HG02798 (cell line): ENCODE data around the gene RNF152.
A peak's percentile ranks its signal among the peaks of the same experiment; 100 is the strongest.

Source experiments
- ATAC-seq: cut with Tn5 transposase; IDR thresholded peaks from one replicate; pipeline ENCODE4 v1.9.1; 2021; ENCODE audit warnings: mild to moderate bottlenecking; ENCODE audit not compliant: unreplicated experiment, poor library complexity

RNF152 gene

GRCh38 chr18:61892683-61893308 is at the start of gene RNF152:
RNF152 (minus strand) TSS chr18:61893007; CDS start chr18:61816463, 76,544 bp downstream.
- no peak for ATAC-seq

GRCh38 chr18:61941948-61942471 is 49.2 kb upstream of the RNF152 start:
- no peak for ATAC-seq

GRCh38 chr18:61939046-61939674 is 46.4 kb upstream of the RNF152 start:
- ATAC-seq = peak; percentile 47

- no peak for ATAC-seq
These were observed 42.6 kb upstream of the RNF152 start for GRCh38 chr18:61935362-61935761.

- ATAC-seq = no peak
These were observed 39.0 kb upstream of the RNF152 start for GRCh38 chr18:61931654-61932379.

GRCh38 chr18:61929881-61930640 is 37.3 kb upstream of the RNF152 start:
- no peak for ATAC-seq

GRCh38 chr18:61926532-61926931 is 33.7 kb upstream of the RNF152 start:
- peak; percentile 40 for ATAC-seq

GRCh38 chr18:61924550-61924949 is 31.7 kb upstream of the RNF152 start:
- no peak for ATAC-seq

- no peak for ATAC-seq
These were observed 29.6 kb upstream of the RNF152 start for GRCh38 chr18:61922435-61922834.

GRCh38 chr18:61921621-61922235 is 28.9 kb upstream of the RNF152 start:
- ATAC-seq = no peak

- ATAC-seq = no peak
These were observed 25.0 kb upstream of the RNF152 start for GRCh38 chr18:61917818-61918217.

- no peak for ATAC-seq
These were observed 19.7 kb upstream of the RNF152 start for GRCh38 chr18:61912476-61912875.

GRCh38 chr18:61910101-61910500 is 17.3 kb upstream of the RNF152 start:
- no peak for ATAC-seq

- ATAC-seq = no peak
These were observed 15.9 kb upstream of the RNF152 start for GRCh38 chr18:61908661-61909060.

- peak; percentile 99 for ATAC-seq
These were observed 8.6 kb upstream of the RNF152 start for GRCh38 chr18:61901323-61901986.

- ATAC-seq = no peak
These were observed 7.9 kb upstream of the RNF152 start for GRCh38 chr18:61900504-61901281.

GRCh38 chr18:61898640-61899101 is 5.9 kb upstream of the RNF152 start:
- no peak for ATAC-seq

- no peak for ATAC-seq
These were observed 4.0 kb upstream of the RNF152 start for GRCh38 chr18:61896757-61897156.

- ATAC-seq = no peak
These were observed 3.3 kb upstream of the RNF152 start for GRCh38 chr18:61896118-61896517.
